Measurements from ENCODE around the gene ZNF135. TPM values are rescaled to one million over a fixed set of nuclear protein-coding genes. Genes with fewer than 3 reads are reported as not detected.

The ZNF135 gene
- total and polyA plus RNA-seq, 2 experiments from 2014 or later, result 4.8 to 10.3 TPM

GRCh38 chr19:58047672-58048071 lies 11.4 kb upstream of the ZNF135 start (continued):
- no peak for TF ChIP-seq ZNF462 (CRISPR knock-in tag; IDR thresholded peaks at IDR 0.05)

DNA sequence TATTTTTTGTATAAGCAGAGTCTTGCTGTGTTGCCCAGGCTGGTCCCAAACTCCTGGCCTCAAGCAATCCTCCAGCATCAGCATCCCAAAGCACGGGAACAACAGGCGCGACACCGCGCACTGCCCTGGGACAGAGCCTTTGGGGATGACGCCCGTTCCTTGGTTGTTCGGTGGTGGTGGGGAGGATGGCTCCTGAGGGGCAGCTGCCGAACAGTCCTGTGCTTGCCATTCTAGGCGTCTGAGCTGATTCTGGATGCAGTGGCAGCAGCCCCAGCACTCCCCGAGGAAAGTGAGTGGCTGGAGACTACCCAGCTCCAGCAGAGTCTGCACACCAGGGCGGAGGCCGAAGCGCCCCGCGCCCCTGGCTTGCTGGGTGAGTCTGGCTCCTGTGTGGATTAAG lies 6.8 kb upstream of the ZNF135 start:
- Histone ChIP-seq H3K4me3 (no peak overlapping the region), H3K4me1 (ENCODE audit: insufficient read depth) (0 out of 2 replicates have a peak, but pooled peaks cover 7% of the 10 kb centered on the region), H3K4me2 (no peak overlapping the region), H3K36me3 (ENCODE audit: insufficient read depth) (no peaks in the 10 kb centered on the region), H3K9me2 (ENCODE audit: insufficient read depth) (no peaks in the 10 kb centered on the region), H3K79me2 (replicated peaks; ENCODE audit: insufficient read depth) (no peaks in the 10 kb centered on the region), H4K20me1 (replicated peaks; ENCODE audit: insufficient read depth) (no peaks in the 10 kb centered on the region), H3K27me3 (ENCODE audit: insufficient read depth) (no peaks in the 10 kb centered on the region), H3F3A (replicated peaks; ENCODE audit: low read depth) (no peaks in the 10 kb centered on the region), H2AFZ (no peak overlapping the region), H3K27ac (ENCODE audit: low read depth) (no peak overlapping the region)
- Mint-ChIP-seq H3K27ac (no peak overlapping the region), H3K9me3 (peaks cover 86% of the 10 kb centered on the region), H3K4me1 (no peaks in the 10 kb centered on the region; the same call in 2 of the 3 replicates), H3K36me3 (ENCODE audit: low read depth) (peaks cover 33% of the 10 kb centered on the region), H3K4me3 (no peak overlapping the region), H3K27me3 (ENCODE audit: insufficient read depth, low read depth, poor library complexity) (peaks cover 14% of the 10 kb centered on the region)
- DNase-seq (ENCODE audit: low spot score), result no peak
- ATAC-seq, result no peak
- no peak for TF ChIP-seq ZNF114 (CRISPR knock-in tag; IDR thresholded peaks at IDR 0.05)
- TF ChIP-seq, protein P1, sequence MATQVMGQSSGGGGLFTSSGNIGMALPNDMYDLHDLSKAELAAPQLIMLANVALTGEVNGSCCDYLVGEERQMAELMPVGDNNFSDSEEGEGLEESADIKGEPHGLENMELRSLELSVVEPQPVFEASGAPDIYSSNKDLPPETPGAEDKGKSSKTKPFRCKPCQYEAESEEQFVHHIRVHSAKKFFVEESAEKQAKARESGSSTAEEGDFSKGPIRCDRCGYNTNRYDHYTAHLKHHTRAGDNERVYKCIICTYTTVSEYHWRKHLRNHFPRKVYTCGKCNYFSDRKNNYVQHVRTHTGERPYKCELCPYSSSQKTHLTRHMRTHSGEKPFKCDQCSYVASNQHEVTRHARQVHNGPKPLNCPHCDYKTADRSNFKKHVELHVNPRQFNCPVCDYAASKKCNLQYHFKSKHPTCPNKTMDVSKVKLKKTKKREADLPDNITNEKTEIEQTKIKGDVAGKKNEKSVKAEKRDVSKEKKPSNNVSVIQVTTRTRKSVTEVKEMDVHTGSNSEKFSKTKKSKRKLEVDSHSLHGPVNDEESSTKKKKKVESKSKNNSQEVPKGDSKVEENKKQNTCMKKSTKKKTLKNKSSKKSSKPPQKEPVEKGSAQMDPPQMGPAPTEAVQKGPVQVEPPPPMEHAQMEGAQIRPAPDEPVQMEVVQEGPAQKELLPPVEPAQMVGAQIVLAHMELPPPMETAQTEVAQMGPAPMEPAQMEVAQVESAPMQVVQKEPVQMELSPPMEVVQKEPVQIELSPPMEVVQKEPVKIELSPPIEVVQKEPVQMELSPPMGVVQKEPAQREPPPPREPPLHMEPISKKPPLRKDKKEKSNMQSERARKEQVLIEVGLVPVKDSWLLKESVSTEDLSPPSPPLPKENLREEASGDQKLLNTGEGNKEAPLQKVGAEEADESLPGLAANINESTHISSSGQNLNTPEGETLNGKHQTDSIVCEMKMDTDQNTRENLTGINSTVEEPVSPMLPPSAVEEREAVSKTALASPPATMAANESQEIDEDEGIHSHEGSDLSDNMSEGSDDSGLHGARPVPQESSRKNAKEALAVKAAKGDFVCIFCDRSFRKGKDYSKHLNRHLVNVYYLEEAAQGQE (IDR thresholded peaks at IDR 0.05; ENCODE audit: unreplicated experiment), result no peak
- TF ChIP-seq, protein P2, sequence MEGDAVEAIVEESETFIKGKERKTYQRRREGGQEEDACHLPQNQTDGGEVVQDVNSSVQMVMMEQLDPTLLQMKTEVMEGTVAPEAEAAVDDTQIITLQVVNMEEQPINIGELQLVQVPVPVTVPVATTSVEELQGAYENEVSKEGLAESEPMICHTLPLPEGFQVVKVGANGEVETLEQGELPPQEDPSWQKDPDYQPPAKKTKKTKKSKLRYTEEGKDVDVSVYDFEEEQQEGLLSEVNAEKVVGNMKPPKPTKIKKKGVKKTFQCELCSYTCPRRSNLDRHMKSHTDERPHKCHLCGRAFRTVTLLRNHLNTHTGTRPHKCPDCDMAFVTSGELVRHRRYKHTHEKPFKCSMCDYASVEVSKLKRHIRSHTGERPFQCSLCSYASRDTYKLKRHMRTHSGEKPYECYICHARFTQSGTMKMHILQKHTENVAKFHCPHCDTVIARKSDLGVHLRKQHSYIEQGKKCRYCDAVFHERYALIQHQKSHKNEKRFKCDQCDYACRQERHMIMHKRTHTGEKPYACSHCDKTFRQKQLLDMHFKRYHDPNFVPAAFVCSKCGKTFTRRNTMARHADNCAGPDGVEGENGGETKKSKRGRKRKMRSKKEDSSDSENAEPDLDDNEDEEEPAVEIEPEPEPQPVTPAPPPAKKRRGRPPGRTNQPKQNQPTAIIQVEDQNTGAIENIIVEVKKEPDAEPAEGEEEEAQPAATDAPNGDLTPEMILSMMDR (conservative IDR thresholded peaks at IDR 0.05; ENCODE audit: low read depth in 2 of 2), result no peak
